ENCODE data around the gene BCL2. TPM values are rescaled to one million over a fixed set of nuclear protein-coding genes. Genes with fewer than 3 reads are reported as not detected.

Gene BCL2
- total RNA-seq, 2 experiments from 2014 or later = 1.4 to 2.5 TPM

DNA sequence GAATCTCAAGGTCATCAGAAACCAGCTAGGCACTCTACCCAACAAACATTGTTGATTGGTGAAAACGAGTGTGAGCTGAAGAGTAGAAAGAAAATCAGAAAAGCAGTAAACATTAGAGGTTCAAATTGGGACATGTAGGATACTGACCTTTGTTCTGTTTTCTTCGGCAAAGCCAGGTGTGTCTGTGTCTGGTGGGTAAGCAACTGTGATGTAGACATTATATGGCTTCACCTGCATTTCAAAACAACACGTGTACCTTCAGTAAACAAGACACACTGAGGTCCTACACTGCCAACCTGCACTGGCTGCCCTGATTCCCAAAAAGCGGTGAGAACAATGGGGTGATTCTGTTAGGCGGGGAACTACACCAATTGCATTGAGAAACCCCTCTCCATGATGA lies 24.7 kb upstream of the BCL2 start:
- Histone ChIP-seq H3K9me2 (ENCODE audit: insufficient read depth, low read length) (no peaks in the 10 kb centered on the region), H3K4me3 (ENCODE audit: low read depth, low read length, poor library complexity, severe bottlenecking) (no peak overlapping the region), H3K79me2 (ENCODE audit: insufficient read depth, low read depth, low read length) (no peaks in the 10 kb centered on the region), H3K4me2 (ENCODE audit: low read length) (no peak overlapping the region), H3K9me3 (ENCODE audit: low read length) (no peaks in the 10 kb centered on the region), H2AFZ (ENCODE audit: low read length) (no peak overlapping the region), H3K27ac (ENCODE audit: low read depth, low read length, poor library complexity, severe bottlenecking) (no peak overlapping the region), H3K4me1 (ENCODE audit: insufficient read depth, low read length, poor library complexity, severe bottlenecking) (peaks cover 5% of the 10 kb centered on the region), H3K36me3 (ENCODE audit: insufficient read depth, low read length) (peaks cover 5% of the 10 kb centered on the region; the same call in 1 of the 2 replicates), H4K20me1 (ENCODE audit: insufficient read depth, low read length) (no peaks in the 10 kb centered on the region)
- no TSS peak for BruUV-seq (replicated peaks)
- no peak for TF ChIP-seq EZH2phosphoT487 (IDR thresholded peaks at IDR 0.05; ENCODE audit: borderline replicate concordance, low read depth, low read length)
- TF ChIP-seq, protein P1, sequence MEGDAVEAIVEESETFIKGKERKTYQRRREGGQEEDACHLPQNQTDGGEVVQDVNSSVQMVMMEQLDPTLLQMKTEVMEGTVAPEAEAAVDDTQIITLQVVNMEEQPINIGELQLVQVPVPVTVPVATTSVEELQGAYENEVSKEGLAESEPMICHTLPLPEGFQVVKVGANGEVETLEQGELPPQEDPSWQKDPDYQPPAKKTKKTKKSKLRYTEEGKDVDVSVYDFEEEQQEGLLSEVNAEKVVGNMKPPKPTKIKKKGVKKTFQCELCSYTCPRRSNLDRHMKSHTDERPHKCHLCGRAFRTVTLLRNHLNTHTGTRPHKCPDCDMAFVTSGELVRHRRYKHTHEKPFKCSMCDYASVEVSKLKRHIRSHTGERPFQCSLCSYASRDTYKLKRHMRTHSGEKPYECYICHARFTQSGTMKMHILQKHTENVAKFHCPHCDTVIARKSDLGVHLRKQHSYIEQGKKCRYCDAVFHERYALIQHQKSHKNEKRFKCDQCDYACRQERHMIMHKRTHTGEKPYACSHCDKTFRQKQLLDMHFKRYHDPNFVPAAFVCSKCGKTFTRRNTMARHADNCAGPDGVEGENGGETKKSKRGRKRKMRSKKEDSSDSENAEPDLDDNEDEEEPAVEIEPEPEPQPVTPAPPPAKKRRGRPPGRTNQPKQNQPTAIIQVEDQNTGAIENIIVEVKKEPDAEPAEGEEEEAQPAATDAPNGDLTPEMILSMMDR (conservative IDR thresholded peaks at IDR 0.05; ENCODE audit: low read length) = no peak
- intact Hi-C loops (cut with micrococcal nuclease; ENCODE audit: unreplicated experiment) = loop anchor here (5.0 kb wide), 1 partner anchor 327 kb away; no protein-coding TSS in a partner anchor
- ChIA-PET CTCF (ENCODE audit: unreplicated experiment) (no interaction called here), POLR2A (no interaction called here)
- no peak for DNase-seq (ENCODE audit: low spot score)

DNA sequence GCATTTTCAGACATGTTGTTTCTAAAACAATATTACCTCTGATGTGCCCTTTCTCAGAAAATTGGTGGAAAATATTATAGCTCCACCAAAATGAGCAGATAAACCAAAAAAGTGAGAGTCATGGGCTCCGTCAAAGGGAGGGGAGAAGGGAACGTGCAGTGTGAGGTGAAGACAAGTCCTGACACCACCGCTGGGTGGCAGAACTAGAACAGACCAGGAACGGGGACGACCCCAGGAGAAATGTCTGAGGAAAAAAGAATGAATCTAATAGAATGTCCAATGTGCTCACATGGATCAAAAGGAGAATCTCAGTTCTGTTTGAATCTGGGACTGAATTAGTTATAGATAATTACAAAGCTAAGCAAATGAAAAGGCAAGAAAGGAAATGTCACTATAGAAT lies 22.6 kb upstream of the BCL2 start:
- Histone ChIP-seq H3K4me1 (ENCODE audit: insufficient read depth, low read length, poor library complexity, severe bottlenecking) (no peaks in the 10 kb centered on the region), H3K36me3 (ENCODE audit: insufficient read depth, low read length) (no peaks in the 10 kb centered on the region; the same call in 1 of the 2 replicates), H3K4me2 (ENCODE audit: low read length) (no peak overlapping the region), H3K9me3 (ENCODE audit: low read length) (no peaks in the 10 kb centered on the region), H3K27ac (ENCODE audit: low read depth, low read length, poor library complexity, severe bottlenecking) (no peak overlapping the region), H3K4me3 (ENCODE audit: low read depth, low read length, poor library complexity, severe bottlenecking) (no peak overlapping the region), H3K9me2 (ENCODE audit: insufficient read depth, low read length) (no peaks in the 10 kb centered on the region), H2AFZ (ENCODE audit: low read length) (no peak overlapping the region), H4K20me1 (ENCODE audit: insufficient read depth, low read length) (no peaks in the 10 kb centered on the region), H3K79me2 (ENCODE audit: insufficient read depth, low read depth, low read length) (no peaks in the 10 kb centered on the region)
- CTCF ChIA-PET (ENCODE audit: unreplicated experiment) = no interaction called here
- DNase-seq (ENCODE audit: low spot score) = peak; percentile 50
- TF ChIP-seq, protein P1 (conservative IDR thresholded peaks at IDR 0.05; ENCODE audit: low read length) = peak; percentile 77
- no peak for TF ChIP-seq EZH2phosphoT487 (IDR thresholded peaks at IDR 0.05; ENCODE audit: borderline replicate concordance, low read depth, low read length)
- intact Hi-C loops (cut with micrococcal nuclease; ENCODE audit: unreplicated experiment) = loop anchor here (1.0 to 5.0 kb wide), 2 partner anchors 97 to 325 kb away; no protein-coding TSS in a partner anchor
- BruUV-seq (replicated peaks) = no TSS peak
- POLR2A ChIA-PET = interaction anchor here (0.7 kb wide), 1 partner anchor 125 kb away, joined by 6 read pairs; no protein-coding TSS in a partner anchor

DNA sequence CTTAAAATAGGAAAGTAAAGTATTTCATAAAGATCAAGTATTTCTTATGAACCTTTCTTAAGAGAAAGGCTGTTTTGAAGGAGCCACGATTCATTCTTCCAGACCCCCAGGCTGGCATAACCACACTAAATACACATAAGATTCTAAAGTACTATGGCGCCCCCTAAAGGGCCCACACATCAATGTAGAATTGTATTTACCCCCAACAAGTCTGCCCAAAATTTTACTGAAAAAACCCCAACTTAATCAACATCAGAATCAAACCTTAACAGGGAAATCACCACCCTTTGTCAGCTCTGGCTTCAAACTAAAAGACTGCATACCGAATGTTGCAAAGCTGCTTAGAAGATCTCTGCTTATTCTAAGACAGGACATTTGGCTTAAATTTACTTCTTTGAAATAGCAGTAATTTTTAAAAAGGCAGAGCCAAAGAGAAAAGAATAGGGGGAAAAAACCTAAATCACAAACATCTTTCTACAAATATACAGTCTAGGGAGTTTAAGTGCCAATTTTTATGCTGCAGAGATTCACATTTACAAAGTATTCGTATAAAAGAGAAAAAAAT lies 20.4 kb upstream of the BCL2 start:
- no peak overlapping the region for H3K4me2 ChIP-seq (ENCODE audit: low read length)
- POLR2A ChIA-PET = no interaction called here
- no peak for TF ChIP-seq EZH2phosphoT487 (IDR thresholded peaks at IDR 0.05; ENCODE audit: borderline replicate concordance, low read depth, low read length)
- TF ChIP-seq, protein P1 (conservative IDR thresholded peaks at IDR 0.05; ENCODE audit: low read length) = peak; percentile 78
- no peak overlapping the region for H2AFZ ChIP-seq (ENCODE audit: low read length)
- H4K20me1 ChIP-seq (ENCODE audit: insufficient read depth, low read length) = no peaks in the 10 kb centered on the region
- peak; percentile 45 for DNase-seq (ENCODE audit: low spot score)
- no peaks in the 10 kb centered on the region for H3K4me1 ChIP-seq (ENCODE audit: insufficient read depth, low read length, poor library complexity, severe bottlenecking)
- no peaks in the 10 kb centered on the region for H3K9me2 ChIP-seq (ENCODE audit: insufficient read depth, low read length)
- no peaks in the 10 kb centered on the region for H3K9me3 ChIP-seq (ENCODE audit: low read length)
- no peak overlapping the region for H3K4me3 ChIP-seq (ENCODE audit: low read depth, low read length, poor library complexity, severe bottlenecking)
- H3K79me2 ChIP-seq (ENCODE audit: insufficient read depth, low read depth, low read length) = no peaks in the 10 kb centered on the region
- intact Hi-C loops (cut with micrococcal nuclease; ENCODE audit: unreplicated experiment) = loop anchor here (5.0 kb wide), 1 partner anchor 323 kb away; no protein-coding TSS in a partner anchor
- CTCF ChIA-PET (ENCODE audit: unreplicated experiment) = interaction anchor here (1.0 kb wide), 1 partner anchor 100 kb away, joined by 5 read pairs; no protein-coding TSS in a partner anchor
- H3K36me3 ChIP-seq (ENCODE audit: insufficient read depth, low read length) = no peaks in the 10 kb centered on the region; the same call in 1 of the 2 replicates
- no peak overlapping the region for H3K27ac ChIP-seq (ENCODE audit: low read depth, low read length, poor library complexity, severe bottlenecking)
- no TSS peak for BruUV-seq (replicated peaks)
